Muscle of leg (tissue), 11 donors: ENCODE results near the gene EPB41L3. TPM values are rescaled to one million over a fixed set of nuclear protein-coding genes. Genes with fewer than 3 reads are reported as not detected.
A peak's percentile ranks its signal among the peaks of the same experiment; 100 is the strongest.
"Not testable (repeated sequence)": the region's sequence is repeated elsewhere in the genome, so short reads cannot be mapped to it uniquely, and the experiment has no call there.

Source experiments
- DNase-seq: peaks from one replicate; pipeline ENCODE4 v3.0.0; 2013
- H3K27ac ChIP-seq: one replicate; pipeline ENCODE4 v1.5.1; 2013; ENCODE audit warnings: mild to moderate bottlenecking, low read length, control low read depth
- H3K27me3 ChIP-seq: one replicate; pipeline ENCODE4 v1.6.1; 2013; ENCODE audit warnings: low read length; ENCODE audit not compliant: control insufficient read depth, insufficient read depth
- H3K36me3 ChIP-seq: one replicate; pipeline ENCODE4 v1.6.1; 2013; ENCODE audit warnings: low read length; ENCODE audit not compliant: control insufficient read depth, insufficient read depth
- H3K4me1 ChIP-seq: one replicate; pipeline ENCODE4 v1.6.1; 2013; ENCODE audit warnings: low read length; ENCODE audit not compliant: control insufficient read depth, insufficient read depth
- H3K4me3 ChIP-seq: one replicate; pipeline ENCODE4 v1.5.1; 2013; ENCODE audit warnings: low read length, control low read depth
- H3K9me3 ChIP-seq: replicated peaks from 2 replicates; pipeline ENCODE4 v1.6.1; 2013; ENCODE audit warnings: low read depth, low read length; ENCODE audit not compliant: control insufficient read depth
- WGBS: methylation state at CpG from one replicate; pipeline ENCODE4 v1.1.5; 2013; ENCODE audit warnings: missing lambda C conversion rate; ENCODE audit not compliant: insufficient coverage; 5-methylcytosine and 5-hydroxymethylcytosine counted together
- polyA plus RNA-seq, 8 donors: library from polyadenylated mRNA; unstranded; fragments of 120-200 nt; gene quantifications; one replicate each; pipeline versions ENCODE4 v1.2.1 to v1.2.3, GENCODE V29; 2013; ENCODE audit warnings: inconsistent platforms in 1 of 8, low replicate concordance in 1 of 8; ENCODE audit not compliant: insufficient read length in 8 of 8, insufficient read depth in 1 of 8
- total RNA-seq: library from RNA; stranded (reverse); fragments of 120-200 nt; gene quantifications from one replicate; pipeline ENCODE4 v1.2.4, GENCODE V29; 2013

Gene EPB41L3
- total and polyA plus RNA-seq, 9 donors: 80.6 to 128 (median 117) TPM

- no peak overlapping the region for H3K27ac ChIP-seq
- no peak overlapping the region for H3K4me3 ChIP-seq
- no peaks in the 10 kb centered on the region for H3K27me3 ChIP-seq
- peak; percentile 13 for DNase-seq
- WGBS: 59% methylated on average over 11 of the region's 13 CpGs
- no peaks in the 10 kb centered on the region for H3K9me3 ChIP-seq
- H3K36me3 ChIP-seq: no peaks in the 10 kb centered on the region
- peaks cover 33% of the 10 kb centered on the region for H3K4me1 ChIP-seq
Measured at GRCh38 chr18:5518899-5519371, 24.9 kb downstream of the EPB41L3 start.

GRCh38 chr18:5518179-5518770 is 25.5 kb downstream of the EPB41L3 start:
- H3K27me3 ChIP-seq: no peaks in the 10 kb centered on the region
- no peaks in the 10 kb centered on the region for H3K36me3 ChIP-seq
- H3K4me3 ChIP-seq: no peak overlapping the region
- no peak for DNase-seq
- H3K27ac ChIP-seq: no peak overlapping the region
- WGBS: 78% methylated on average over 9 of the region's 10 CpGs
- no peaks in the 10 kb centered on the region for H3K9me3 ChIP-seq
- peaks cover 33% of the 10 kb centered on the region for H3K4me1 ChIP-seq

DNA sequence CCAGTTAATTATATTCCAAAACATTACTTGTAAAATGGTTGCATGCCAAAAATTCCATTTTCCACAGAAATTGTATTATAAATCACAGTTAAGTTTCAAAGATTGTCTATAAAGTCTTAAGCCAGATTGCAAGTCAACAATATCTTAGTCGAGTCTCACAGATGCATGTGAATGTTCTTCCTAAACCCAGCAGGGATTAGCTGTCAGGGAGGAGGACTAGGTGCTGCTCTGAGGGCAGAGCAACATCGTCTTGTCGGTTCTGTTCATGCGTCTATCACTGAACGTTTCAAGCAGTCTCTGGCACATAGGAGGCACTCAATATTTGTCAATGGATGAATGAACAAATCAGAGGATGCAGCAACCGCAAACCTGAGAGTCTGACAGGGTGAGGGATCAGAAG is 27.0 kb downstream of the EPB41L3 start:
- no peak for DNase-seq
- H3K4me3 ChIP-seq: no peak overlapping the region
- WGBS: 47% methylated on average over 5 of the region's 6 CpGs
- H3K27ac ChIP-seq: peak overlapping the region; percentile 42
- peaks cover 39% of the 10 kb centered on the region for H3K4me1 ChIP-seq
- H3K36me3 ChIP-seq: no peaks in the 10 kb centered on the region
- no peaks in the 10 kb centered on the region for H3K27me3 ChIP-seq
- no peaks in the 10 kb centered on the region for H3K9me3 ChIP-seq

GRCh38 chr18:5515011-5515784 is 28.6 kb downstream of the EPB41L3 start:
- no peaks in the 10 kb centered on the region for H3K36me3 ChIP-seq
- H3K4me3 ChIP-seq: no peak overlapping the region
- no CpG with 5 or more reads among the region's 3 CpGs for WGBS
- H3K9me3 ChIP-seq: no peaks in the 10 kb centered on the region
- H3K4me1 ChIP-seq: peaks cover 42% of the 10 kb centered on the region
- no peaks in the 10 kb centered on the region for H3K27me3 ChIP-seq
- DNase-seq: peak; percentile 81
- peak overlapping the region; percentile 42 for H3K27ac ChIP-seq

- no peaks in the 10 kb centered on the region for H3K36me3 ChIP-seq
- no CpG with 5 or more reads among the region's 1 CpG for WGBS
- no peak overlapping the region for H3K4me3 ChIP-seq
- no peaks in the 10 kb centered on the region for H3K27me3 ChIP-seq
- peak overlapping the region; percentile 54 for H3K27ac ChIP-seq
- no peaks in the 10 kb centered on the region for H3K9me3 ChIP-seq
- DNase-seq: peak; percentile 30
- H3K4me1 ChIP-seq: peaks cover 39% of the 10 kb centered on the region
Measured at GRCh38 chr18:5513947-5514346, 29.9 kb downstream of the EPB41L3 start.

GRCh38 chr18:5512176-5512575 is 31.6 kb downstream of the EPB41L3 start:
- Histone ChIP-seq H3K36me3 (no peaks in the 10 kb centered on the region), H3K9me3 (no peaks in the 10 kb centered on the region), H3K4me1 (peaks cover 29% of the 10 kb centered on the region), H3K27me3 (no peaks in the 10 kb centered on the region), H3K4me3 (no peak overlapping the region), H3K27ac (no peak overlapping the region)
- 96% methylated on average over 4 of the region's 4 CpGs for WGBS
- no peak for DNase-seq

DNA sequence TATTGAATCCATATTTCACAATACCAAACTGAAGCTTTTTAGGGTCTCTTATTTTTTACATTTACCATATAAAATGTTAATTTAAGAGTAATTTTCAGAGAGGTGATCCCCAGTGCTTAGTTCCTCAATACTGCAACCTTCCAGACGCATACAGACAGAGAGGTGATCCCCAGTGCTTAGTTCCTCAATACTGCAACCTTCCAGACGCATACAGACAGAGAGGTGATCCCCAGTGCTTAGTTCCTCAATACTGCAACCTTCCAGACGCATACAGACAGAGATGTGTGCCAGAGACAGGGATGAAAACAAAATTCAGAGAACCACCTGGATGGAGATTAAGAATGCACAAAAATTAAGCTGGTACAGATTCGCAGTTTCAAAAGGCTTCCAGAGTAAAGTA is 32.3 kb downstream of the EPB41L3 start:
- H3K36me3 ChIP-seq, H3K27me3 ChIP-seq, H3K27ac ChIP-seq, DNase-seq, H3K9me3 ChIP-seq, H3K4me3 ChIP-seq: not testable (repeated sequence)
- 90% methylated on average over 2 of the region's 4 CpGs for WGBS
- H3K4me1 ChIP-seq: peaks cover 25% of the 10 kb centered on the region

DNA sequence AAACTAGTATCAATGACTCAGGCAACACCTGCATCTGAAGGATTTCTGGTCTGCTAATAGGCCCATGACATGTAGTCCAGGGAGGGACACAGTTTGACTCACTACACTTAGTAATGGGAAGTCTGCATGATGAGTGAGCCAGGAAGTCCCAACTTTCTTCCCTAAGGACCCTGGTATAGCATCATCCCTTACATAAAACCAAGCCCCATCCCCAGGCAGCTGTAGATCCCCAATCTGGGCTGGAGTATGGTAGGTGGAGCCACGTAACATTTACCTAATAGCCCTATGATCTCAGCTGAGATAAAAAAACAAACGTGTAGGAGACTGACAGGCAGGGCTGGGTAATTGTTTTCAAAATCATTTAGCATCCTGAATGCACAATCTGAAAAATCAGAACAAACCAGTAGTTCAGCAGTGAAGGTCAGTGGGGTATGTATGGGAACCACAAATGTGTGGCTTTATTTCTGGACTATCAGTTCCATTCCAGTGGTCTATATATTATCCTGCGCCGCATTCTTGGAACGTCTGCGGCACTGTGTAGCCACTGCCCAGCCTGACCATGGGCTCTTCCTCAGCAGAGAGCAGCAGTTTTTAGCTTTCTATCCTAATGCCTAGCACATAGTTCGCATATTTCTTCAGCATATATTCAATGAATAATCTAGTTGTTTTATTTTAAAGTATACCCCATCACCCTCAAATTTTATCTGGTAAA is 33.5 kb downstream of the EPB41L3 start:
- Histone ChIP-seq H3K4me1 (peaks cover 20% of the 10 kb centered on the region), H3K27ac (peak overlapping the region; percentile 6), H3K27me3 (no peaks in the 10 kb centered on the region), H3K36me3 (no peaks in the 10 kb centered on the region), H3K9me3 (no peaks in the 10 kb centered on the region), H3K4me3 (no peak overlapping the region)
- WGBS: 60% methylated on average over 1 of the region's 7 CpGs
- DNase-seq: peak; percentile 58

- Histone ChIP-seq H3K27me3 (no peaks in the 10 kb centered on the region), H3K4me3 (no peak overlapping the region), H3K27ac (no peak overlapping the region), H3K4me1 (peaks cover 14% of the 10 kb centered on the region), H3K9me3 (no peaks in the 10 kb centered on the region), H3K36me3 (no peaks in the 10 kb centered on the region)
- 40% methylated on average over 1 of the region's 2 CpGs for WGBS
- DNase-seq: no peak
Measured at GRCh38 chr18:5508821-5509220, 35.0 kb downstream of the EPB41L3 start.

DNA sequence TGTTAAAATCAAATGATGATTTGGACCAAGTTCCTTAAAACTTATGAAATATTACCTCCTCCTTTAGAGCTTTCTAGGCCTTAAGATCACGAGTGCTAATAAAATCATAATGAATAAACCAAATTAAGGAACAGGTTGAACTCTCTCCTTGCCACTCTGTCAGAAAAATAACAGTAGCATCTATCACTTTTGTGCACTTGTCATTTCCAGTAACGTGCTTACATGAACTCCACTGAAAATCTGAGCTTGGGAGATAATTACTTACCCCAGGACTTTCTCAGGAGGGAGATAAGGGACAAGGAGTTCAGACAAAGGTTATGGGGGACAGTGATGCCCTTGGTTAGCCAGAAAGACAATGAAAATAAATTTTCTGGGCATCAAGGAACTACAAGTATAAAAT is 36.0 kb downstream of the EPB41L3 start:
- H3K27ac ChIP-seq: no peak overlapping the region
- DNase-seq: no peak
- no peaks in the 10 kb centered on the region for H3K27me3 ChIP-seq
- no peaks in the 10 kb centered on the region for H3K36me3 ChIP-seq
- no peak overlapping the region for H3K4me3 ChIP-seq
- H3K9me3 ChIP-seq: no peaks in the 10 kb centered on the region
- no CpG with 5 or more reads among the region's 2 CpGs for WGBS
- peaks cover 11% of the 10 kb centered on the region for H3K4me1 ChIP-seq
